ENCODE data around the gene METAP1. TPM values are rescaled to one million over a fixed set of nuclear protein-coding genes. Genes with fewer than 3 reads are reported as not detected.
A peak's percentile ranks its signal among the peaks of the same experiment; 100 is the strongest.

Gene METAP1
- total and polyA plus RNA-seq, 2 of the 4 experiments (the other 2 are of a cell fraction) = 43.7 to 47.9 TPM

DNA sequence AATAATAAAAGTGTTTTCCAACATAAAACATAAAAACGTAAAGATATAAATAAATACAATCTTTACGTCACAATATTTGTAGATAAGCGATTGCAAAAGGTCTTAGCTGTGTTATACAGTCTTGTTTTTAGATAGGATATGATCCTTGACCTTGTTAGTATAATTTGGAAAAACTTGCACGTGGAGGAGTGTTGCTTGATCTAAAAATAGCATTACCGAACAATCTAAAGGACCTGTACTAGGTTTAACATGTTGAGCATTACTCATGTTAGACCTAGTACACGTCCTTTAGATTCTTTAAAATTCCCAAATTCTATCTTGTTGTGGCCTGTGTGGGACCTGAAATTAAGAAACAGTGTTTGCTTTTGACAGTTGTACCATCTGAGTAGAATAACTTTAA lies 1.6 kb downstream of the METAP1 start:
- no peak overlapping the region for H3K27ac ChIP-seq (ENCODE audit: insufficient read depth, low read length)
- H2AFZ ChIP-seq (replicated peaks; ENCODE audit: low read length, poor library complexity) = no peak overlapping the region
- no peak overlapping the region for H2BK20ac ChIP-seq (ENCODE audit: low read depth, low read length)
- no peak overlapping the region for H4K8ac ChIP-seq (ENCODE audit: low read depth in 2 of 2, low read length in 2 of 2)
- no peak overlapping the region for H4K5ac ChIP-seq (ENCODE audit: low read depth, low read length)
- H3K9ac ChIP-seq (ENCODE audit: low read depth, low read length) = no peak overlapping the region
- no peak for DNase-seq
- ChIA-PET CTCF (interaction anchor here (0.5 kb wide), 1 partner anchor 124 kb away, joined by 3 read pairs; no protein-coding TSS in a partner anchor), POLR2A (ENCODE audit: unreplicated experiment) (no interaction called here)
- H3K79me1 ChIP-seq (ENCODE audit: low read depth in 1 of 2, low read length in 2 of 2) = peaks cover 13 to 22% of the 10 kb centered on the region in 2 experiments; a peak in 3 of 4 replicates
- no peak overlapping the region for H3K18ac ChIP-seq (ENCODE audit: low read depth, low read length)
- ATAC-seq (ENCODE audit: low read depth) = no peak
- H4K20me1 ChIP-seq (ENCODE audit: insufficient read depth, low read length) = peaks cover 14% of the 10 kb centered on the region
- H3K9me1 ChIP-seq (ENCODE audit: insufficient read depth, low read length) = peaks cover 2% of the 10 kb centered on the region; the same call in 1 of the 2 replicates
- peak overlapping the region; percentile 21; the same call in 1 of the 2 replicates for H3K4me2 ChIP-seq (ENCODE audit: low read depth, low read length)
- H3K14ac ChIP-seq (replicated peaks; ENCODE audit: low read depth, low read length) = no peak overlapping the region
- dilution Hi-C loops (cut with HindIII; ENCODE audit: low sequenced_read_pairs, unreplicated experiment) (no loop called here), in situ Hi-C loops (cut with MboI; ENCODE audit: low sequenced_read_pairs) (no loop called here), intact Hi-C loops (cut with micrococcal nuclease) (loop anchor here (5.0 kb wide), 1 partner anchor 340 kb away; the partner anchor contains the start of gene TSPAN5)
- H4K91ac ChIP-seq (ENCODE audit: insufficient read depth, low read depth, low read length) = no peak overlapping the region
- H3K9me3 ChIP-seq (ENCODE audit: control insufficient read depth, insufficient read depth, low read length) = no peaks in the 10 kb centered on the region
- no peak overlapping the region for H2AK9ac ChIP-seq (replicated peaks; ENCODE audit: low read depth, low read length, poor library complexity)
- H3K23ac ChIP-seq (ENCODE audit: low read depth, low read length) = no peak overlapping the region
- no TSS peak for BruUV-seq (replicated peaks)
- TF ChIP-seq RCOR1 (IDR thresholded peaks at IDR 0.05; ENCODE audit: insufficient replicate concordance, low read length) = no peak
- H2BK120ac ChIP-seq (ENCODE audit: low read depth, low read length) = no peak overlapping the region
- no peaks in the 10 kb centered on the region for H3K27me3 ChIP-seq (ENCODE audit: control insufficient read depth, insufficient read depth, low read length)
- H3K4ac ChIP-seq (ENCODE audit: low read depth, low read length) = no peak overlapping the region
- no peaks in the 10 kb centered on the region for H3K36me3 ChIP-seq (ENCODE audit: control insufficient read depth, insufficient read depth, low read length)
- H2AK5ac ChIP-seq (ENCODE audit: low read depth, low read length) = no peak overlapping the region
- H2BK15ac ChIP-seq (ENCODE audit: low read depth, low read length) = no peak overlapping the region
- no peak overlapping the region for H2BK5ac ChIP-seq (ENCODE audit: low read depth, low read length, poor library complexity, severe bottlenecking)
- no peaks in the 10 kb centered on the region for H3K4me1 ChIP-seq (ENCODE audit: control insufficient read depth, insufficient read depth, low read length)
- WGBS, 2 experiments (ENCODE audit: extremely low coverage in 2 of 2, insufficient read length in 1 of 2) = no CpG with 5 or more reads among the region's 6 CpGs
- no peak overlapping the region for H3K56ac ChIP-seq (ENCODE audit: extremely low read depth, insufficient read depth, low read length)
- no peak overlapping the region for H3K4me3 ChIP-seq (ENCODE audit: insufficient read depth, low read depth, low read length)
